Right lobe of liver (tissue), 6 donors: ENCODE results near the gene DIS3L2. TPM values are rescaled to one million over a fixed set of nuclear protein-coding genes. Genes with fewer than 3 reads are reported as not detected.
"Not testable (repeated sequence)": the region's sequence is repeated elsewhere in the genome, so short reads cannot be mapped to it uniquely, and the experiment has no call there.

ENCODE experiments used
- ATAC-seq, 4 donors: fragments of 200-7000 bp; cut with Tn5 transposase; one replicate each; pipeline ENCODE4 v1.9.1; 2020; ENCODE audit warnings: mild to moderate bottlenecking in 4 of 4, moderate library complexity in 4 of 4
- DNase-seq, 3 donors: peaks; one replicate each; pipeline ENCODE4 v3.0.0-alpha.2; 2020
- H3K27ac ChIP-seq, 3 donors: fragments of 200-600 bp; one replicate each; pipeline ENCODE4 v1.8.0; 2022
- H3K27me3 ChIP-seq, 2 donors: fragments of 200-600 bp; one replicate each; pipeline ENCODE4 v1.8.0; 2022
- H3K36me3 ChIP-seq, 4 donors: fragments of 200-600 bp; sonication (generic) in 1 of 4; one replicate each; pipeline versions ENCODE4 v1.5.1 to v1.8.0; 2017 to 2022; ENCODE audit warnings: control low read depth in 1 of 4
- H3K4me1 ChIP-seq, 4 donors: fragments of 200-600 bp; sonication (generic) in 1 of 4; one replicate each; pipeline versions ENCODE4 v1.5.1 to v1.8.0; 2017 to 2022; ENCODE audit warnings: control low read depth in 1 of 4
- H3K4me3 ChIP-seq, 3 donors: fragments of 200-600 bp; one replicate each; pipeline ENCODE4 v1.8.0; 2022
- H3K9me3 ChIP-seq, 4 donors: fragments of 200-600 bp; sonication (generic) in 1 of 4; one replicate each; pipeline versions ENCODE4 v1.5.1 to v1.8.0; 2017 to 2022; ENCODE audit warnings: control low read depth in 1 of 4
- CTCF ChIP-seq, 4 donors: fragments of 200-600 bp in 3 of 4; fragments of 450-650 bp in 1 of 4; IDR thresholded peaks; one replicate each; pipeline versions ENCODE4 v1.5.1 to v1.8.0; 2016 to 2022; ENCODE audit warnings: antibody characterized with exemption in 4 of 4, mild to moderate bottlenecking in 2 of 4
- POLR2A ChIP-seq: fragments of 450-650 bp; IDR thresholded peaks from one replicate; pipeline ENCODE4 v1.6.1; 2017; ENCODE audit warnings: antibody characterized with exemption, mild to moderate bottlenecking
- WGBS: methylation state at CpG from one replicate; pipeline ENCODE4 v1.1.6; 2018; ENCODE audit warnings: low coverage, low lambda C conversion rate; ENCODE audit not compliant: insufficient coverage; ENCODE audit errors: missing lambda C conversion rate; 5-methylcytosine and 5-hydroxymethylcytosine counted together
- intact Hi-C, 2 donors: fragments of 100-400 bp; cut with DNase I; formaldehyde crosslinking; loops; one replicate each; pipeline versions ENCODE4 v1.11.2 to v1.14.1; 2022
- total RNA-seq, 6 experiments: library from RNA; depleted of rRNA in 2 of 6; stranded (reverse); fragments of >200 nt in 2 of 6; fragmentation: NEBNext Ultra II Directional in 3 of 6; extraction: Animal tissue kit (Norgen Biotek cat#: 25700) in 3 of 6; gene quantifications; one replicate each; pipeline versions ENCODE4 v1.1.0 to v1.2.4, GENCODE V29; 2016 to 2023
- donor health status: DM: no; HTN: yes; CAD: no.
- donor health status: DM: no; HTN: no; CAD: no.
- donor health status: DM: no; HTN: no; CAD: no.
- donor health status: DM: no; HTN: yes; CAD: no.
- donor health status: DM: no; HTN: yes; CAD: no.

Gene DIS3L2
- total RNA-seq, 6 experiments from 2014 or later: 8.1 to 22.3 (median 16.7) TPM

DNA sequence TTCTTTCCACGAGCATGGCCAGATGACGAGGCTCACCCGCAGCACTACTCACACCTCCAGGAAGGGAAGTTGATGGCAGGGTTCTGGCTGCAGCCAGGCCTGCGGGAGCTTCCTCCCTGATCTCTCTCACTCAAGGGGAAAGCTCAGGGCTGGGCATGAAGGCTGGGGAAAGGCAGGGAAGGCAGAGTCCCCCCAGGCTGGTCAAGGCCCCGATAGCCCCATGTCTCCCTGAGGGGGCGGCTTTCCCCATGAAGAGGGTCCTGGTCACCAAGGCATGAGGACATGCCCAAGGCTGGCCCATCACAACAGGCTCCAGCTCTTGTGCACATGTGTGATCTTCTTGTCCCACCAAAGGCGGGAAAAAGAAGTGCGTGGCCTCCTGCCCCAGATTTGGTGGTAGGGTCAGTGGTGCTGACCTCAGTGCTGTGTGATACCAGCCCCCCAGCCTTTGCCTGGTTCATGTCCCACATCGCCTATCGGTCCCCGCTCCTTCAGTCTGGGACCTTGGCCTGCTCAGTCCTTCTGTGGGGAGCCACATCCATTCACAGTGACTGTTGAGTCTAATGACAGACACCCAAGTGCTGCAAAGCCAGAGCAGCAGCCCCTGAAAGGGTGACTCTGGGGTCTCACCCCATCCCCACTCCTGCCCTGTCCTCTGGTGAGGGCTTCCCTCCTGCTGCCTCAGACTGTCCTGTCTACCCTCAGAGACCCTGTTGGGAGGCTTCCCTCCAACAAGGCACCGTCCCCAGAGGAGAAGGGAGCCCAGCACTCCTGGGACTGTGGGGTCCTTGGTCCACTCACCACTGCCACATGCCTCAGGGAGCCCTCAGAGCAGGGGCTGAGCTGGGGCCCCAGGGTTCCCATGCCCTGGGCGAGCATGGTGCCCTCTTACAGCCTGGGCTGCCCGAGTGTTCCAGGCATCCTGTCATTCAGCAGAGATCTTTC, 367.3 kb downstream of the DIS3L2 start:
- intact Hi-C loops: loop anchor here (5.0 to 10.0 kb wide), 2 partner anchors 404 to 411 kb away; partner anchors contain the start of gene NPPC (in 1 of the 2)
- H3K9me3 ChIP-seq: no peaks in the 10 kb centered on the region
- H3K4me1 ChIP-seq: no peaks in the 10 kb centered on the region
- H3K27me3 ChIP-seq: no peaks in the 10 kb centered on the region
- H3K4me3 ChIP-seq: no peak overlapping the region
- ATAC-seq (no peak), DNase-seq (peak in 1 of 3 donors; percentile 44)
- no peaks in the 10 kb centered on the region for H3K36me3 ChIP-seq
- whole genome bisulfite sequencing: 70% methylated on average over 2 of the region's 14 CpGs
- no peak overlapping the region for H3K27ac ChIP-seq
- TF ChIP-seq POLR2A (no peak), CTCF (IDR thresholded peaks at IDR 0.05) (no peak)

- ATAC-seq: no peak
- WGBS: 100% methylated on average over 1 of the region's 15 CpGs
- TF ChIP-seq CTCF (IDR thresholded peaks at IDR 0.05): no peak
- no peak for TF ChIP-seq POLR2A
- Histone ChIP-seq H3K4me3 (no peak overlapping the region), H3K27me3 (no peaks in the 10 kb centered on the region), H3K9me3 (no peaks in the 10 kb centered on the region), H3K36me3 (no peaks in the 10 kb centered on the region), H3K4me1 (no peaks in the 10 kb centered on the region), H3K27ac (no peak overlapping the region)
- DNase-seq: no peak
- intact Hi-C loops: loop anchor here (5.0 to 10.0 kb wide), 2 partner anchors 405 to 412 kb away; partner anchors contain the start of gene NPPC (in 1 of the 2)
These were observed 368.2 kb downstream of the DIS3L2 start for GRCh38 chr2:232329716-232330067.

DNA sequence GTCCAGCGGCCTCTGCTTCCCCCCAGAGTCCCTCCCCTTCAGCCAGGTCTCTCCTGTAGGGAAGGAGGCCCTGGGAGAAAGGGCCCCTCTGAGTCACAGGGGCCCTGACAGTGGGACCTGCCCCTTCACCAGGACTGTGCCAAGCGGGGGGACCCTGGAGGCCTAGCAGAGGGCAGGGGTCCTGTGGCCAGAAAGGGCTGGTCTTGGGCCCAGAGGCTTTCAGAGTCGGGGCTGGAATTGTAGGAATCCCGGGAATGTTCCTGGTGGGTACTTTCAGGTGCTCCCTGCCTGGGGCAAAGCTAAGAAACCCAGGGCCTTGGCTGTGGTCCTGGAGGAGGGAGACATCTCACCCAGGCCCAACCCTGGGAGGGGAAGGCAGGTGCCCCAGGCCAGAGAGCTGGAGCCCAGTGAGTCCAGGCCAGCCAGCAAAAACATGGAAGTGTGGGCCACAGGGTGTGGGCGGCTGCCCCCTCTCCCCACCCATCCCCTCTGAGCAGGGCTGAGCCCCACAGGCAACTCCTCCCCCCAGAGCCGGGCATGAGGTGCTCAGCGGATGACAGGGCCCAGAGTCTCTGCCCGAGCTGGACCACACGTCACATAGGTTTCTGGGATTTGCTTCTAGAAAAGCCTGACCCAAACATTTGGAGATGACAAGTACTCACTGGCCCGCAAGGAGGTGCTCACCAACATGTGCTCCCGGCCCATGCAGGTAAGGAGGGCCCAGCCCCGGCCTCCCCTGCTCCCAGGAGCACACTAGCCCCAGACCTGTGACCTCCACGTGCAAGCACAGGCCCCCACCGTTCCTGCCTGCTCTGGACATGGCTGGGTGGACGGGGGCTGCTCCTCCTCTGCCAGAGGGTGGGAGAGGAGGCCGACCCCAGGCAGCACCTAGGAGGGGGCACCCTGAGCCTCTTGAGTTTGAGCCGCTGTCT, 368.8 kb downstream of the DIS3L2 start:
- no peaks in the 10 kb centered on the region for H3K9me3 ChIP-seq
- H3K4me1 ChIP-seq: no peaks in the 10 kb centered on the region
- intact Hi-C loops: no loop called here
- no peaks in the 10 kb centered on the region for H3K27me3 ChIP-seq
- no peak for TF ChIP-seq POLR2A
- TF ChIP-seq CTCF (IDR thresholded peaks at IDR 0.05): no peak
- H3K4me3 ChIP-seq: no peak overlapping the region
- no peak overlapping the region for H3K27ac ChIP-seq
- no CpG with 5 or more reads among the region's 17 CpGs for WGBS
- no peaks in the 10 kb centered on the region for H3K36me3 ChIP-seq
- DNase-seq (peak in 1 of 3 donors; percentile 29), ATAC-seq (no peak)

DNA sequence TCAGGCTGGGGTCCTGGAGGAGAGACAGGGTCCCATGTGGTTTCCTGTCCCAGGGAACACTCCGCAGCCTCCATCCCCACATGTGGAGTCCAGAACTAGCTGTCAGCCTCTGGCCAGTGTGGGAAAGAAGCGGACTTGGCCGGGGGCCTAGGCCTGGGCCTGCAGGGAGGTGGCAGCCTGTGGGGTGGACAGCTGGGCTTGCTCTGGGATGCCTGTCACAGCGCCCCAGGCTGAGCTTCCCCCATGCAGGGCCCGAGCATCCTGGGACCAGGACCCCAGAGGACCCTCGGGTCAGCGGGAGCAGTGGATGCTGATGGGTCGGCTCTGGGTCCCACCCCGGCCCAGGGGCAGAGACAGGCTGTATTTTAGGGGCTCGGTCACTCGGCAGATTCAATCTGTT, 369.5 kb downstream of the DIS3L2 start:
- ATAC-seq (peak in 1 of 4 donors; percentile 3), DNase-seq (peak in 1 of 3 donors; percentile 57)
- 60% methylated on average over 1 of the region's 11 CpGs for WGBS
- H3K9me3 ChIP-seq, H3K27ac ChIP-seq, H3K4me3 ChIP-seq, H3K4me1 ChIP-seq, H3K27me3 ChIP-seq, H3K36me3 ChIP-seq, intact Hi-C loops: not testable (repeated sequence)

DNA sequence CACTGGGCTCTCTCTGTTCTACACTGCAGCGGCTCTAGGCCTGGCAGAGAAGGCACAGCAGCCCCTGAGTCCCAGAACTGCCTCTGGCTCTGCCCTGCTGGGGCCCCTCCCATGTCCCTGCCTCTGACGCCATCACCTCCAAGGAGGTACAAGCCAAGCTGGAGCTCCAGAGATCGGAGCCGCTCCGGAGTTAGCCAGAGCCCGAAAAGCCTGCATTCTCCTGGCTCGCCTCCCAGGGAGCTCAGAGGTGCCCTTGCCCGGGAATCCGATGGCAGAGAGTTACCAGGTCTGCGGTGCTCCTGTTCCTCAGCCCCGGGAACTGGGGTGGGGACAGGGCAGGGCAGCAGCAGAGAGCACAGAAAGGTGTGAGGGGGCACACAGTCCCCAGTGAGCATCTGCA, 370.1 kb downstream of the DIS3L2 start:
- intact Hi-C loops, DNase-seq: not testable (repeated sequence)

GRCh38 chr2:232332244-232332939, 370.9 kb downstream of the DIS3L2 start:
- ATAC-seq (peak; percentile 74 to 86 (median 80)), DNase-seq (peak in 2 of 3 donors; percentile 68 to 78)
- H3K36me3 ChIP-seq, H3K4me3 ChIP-seq, H3K9me3 ChIP-seq, H3K27ac ChIP-seq, H3K27me3 ChIP-seq, intact Hi-C loops, H3K4me1 ChIP-seq: not testable (repeated sequence)
- WGBS: no CpG with 5 or more reads among the region's 26 CpGs

More for the DNA sequence above, 370.1 kb downstream of the DIS3L2 start:
- not testable (repeated sequence) for H3K36me3 ChIP-seq, H3K4me3 ChIP-seq, ATAC-seq, H3K9me3 ChIP-seq, H3K4me1 ChIP-seq, H3K27ac ChIP-seq, H3K27me3 ChIP-seq
- no CpG with 5 or more reads among the region's 11 CpGs for WGBS
